Spinal cord (tissue), 10 donors: ENCODE measurements around the gene BPIFB3. TPM values are rescaled to one million over a fixed set of nuclear protein-coding genes. Genes with fewer than 3 reads are reported as not detected.
"Not testable (repeated sequence)": the region's sequence is repeated elsewhere in the genome, so short reads cannot be mapped to it uniquely, and the experiment has no call there.

Experiments
- DNase-seq, 6 donors: peaks; one replicate each; pipeline versions ENCODE4 v3.0.0 to v3.0.0-alpha.2; 2013 to 2015; ENCODE audit warnings: low spot score in 6 of 6, low read depth in 4 of 6
- H3K27ac ChIP-seq: one replicate; pipeline ENCODE4 v1.5.1; 2013; ENCODE audit warnings: low read depth, low read length, control low read depth
- H3K27me3 ChIP-seq: one replicate; pipeline ENCODE4 v1.6.1; 2013; ENCODE audit warnings: low read length; ENCODE audit not compliant: control insufficient read depth, insufficient read depth
- H3K36me3 ChIP-seq: one replicate; pipeline ENCODE4 v1.6.1; 2013; ENCODE audit warnings: low read length; ENCODE audit not compliant: control insufficient read depth, insufficient read depth
- H3K4me1 ChIP-seq: one replicate; pipeline ENCODE4 v1.6.1; 2013; ENCODE audit warnings: low read length; ENCODE audit not compliant: control insufficient read depth, insufficient read depth
- H3K4me3 ChIP-seq: one replicate; pipeline ENCODE4 v1.5.1; 2013; ENCODE audit warnings: low read depth, low read length, control low read depth
- H3K9me3 ChIP-seq: one replicate; pipeline ENCODE4 v1.6.1; 2013; ENCODE audit warnings: low read length; ENCODE audit not compliant: control insufficient read depth, insufficient read depth
- WGBS: methylation state at CpG from one replicate; pipeline ENCODE4 v1.1.5; 2013; ENCODE audit warnings: missing lambda C conversion rate; ENCODE audit not compliant: insufficient coverage; 5-methylcytosine and 5-hydroxymethylcytosine counted together
- polyA plus RNA-seq, 2 donors: library from polyadenylated mRNA; unstranded; fragments of 120-200 nt; gene quantifications; one replicate each; pipeline ENCODE4 v1.2.1, GENCODE V29; 2013; ENCODE audit not compliant: insufficient read length in 2 of 2
- total RNA-seq, 2 donors: library from RNA; depleted of rRNA in 1 of 2; stranded (reverse); fragments of 120-200 nt in 1 of 2; fragments of >200 nt in 1 of 2; gene quantifications; one replicate each; pipeline versions ENCODE4 v1.2.3 to v1.2.4, GENCODE V29; 2013 to 2014
- donor health status: healthy.

BPIFB3 gene
- total and polyA plus RNA-seq, 4 donors, result 0.17 TPM; not detected in 3

DNA sequence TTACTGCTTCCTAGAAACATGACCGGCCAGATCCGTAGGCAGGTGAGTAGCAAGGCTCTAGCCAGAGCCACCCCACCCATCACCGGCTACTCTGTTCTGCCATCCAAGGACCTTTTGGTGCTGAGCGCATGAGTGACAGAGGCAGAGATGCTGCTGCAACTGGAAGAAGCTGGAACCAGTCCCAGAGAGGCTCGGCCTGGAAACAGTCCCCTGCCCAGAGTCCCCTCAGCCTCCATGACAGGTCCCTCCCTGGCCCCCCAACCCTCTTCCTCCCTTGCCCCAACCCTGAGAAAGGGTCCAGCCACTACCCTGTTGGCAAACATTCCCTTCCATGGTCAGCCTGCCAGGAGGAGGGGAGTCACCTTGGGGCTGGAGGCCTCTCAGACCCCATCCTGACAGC lies 57.6 kb downstream of the BPIFB3 start:
- 92% methylated on average over 5 of the region's 5 CpGs for WGBS
- no peak overlapping the region for H3K27ac ChIP-seq
- H3K4me3 ChIP-seq, result no peak overlapping the region
- no peaks in the 10 kb centered on the region for H3K27me3 ChIP-seq
- no peaks in the 10 kb centered on the region for H3K9me3 ChIP-seq
- no peaks in the 10 kb centered on the region for H3K4me1 ChIP-seq
- no peak for DNase-seq
- no peaks in the 10 kb centered on the region for H3K36me3 ChIP-seq

- DNase-seq, result no peak
- WGBS, result 92% methylated on average over 1 of the region's 7 CpGs
- no peaks in the 10 kb centered on the region for H3K4me1 ChIP-seq
- H3K27me3 ChIP-seq, result no peaks in the 10 kb centered on the region
- H3K4me3 ChIP-seq, result no peak overlapping the region
- no peaks in the 10 kb centered on the region for H3K9me3 ChIP-seq
- H3K36me3 ChIP-seq, result no peaks in the 10 kb centered on the region
- no peak overlapping the region for H3K27ac ChIP-seq
Observed at GRCh38 chr20:33112547-33113386, 59.1 kb downstream of the BPIFB3 start.

DNA sequence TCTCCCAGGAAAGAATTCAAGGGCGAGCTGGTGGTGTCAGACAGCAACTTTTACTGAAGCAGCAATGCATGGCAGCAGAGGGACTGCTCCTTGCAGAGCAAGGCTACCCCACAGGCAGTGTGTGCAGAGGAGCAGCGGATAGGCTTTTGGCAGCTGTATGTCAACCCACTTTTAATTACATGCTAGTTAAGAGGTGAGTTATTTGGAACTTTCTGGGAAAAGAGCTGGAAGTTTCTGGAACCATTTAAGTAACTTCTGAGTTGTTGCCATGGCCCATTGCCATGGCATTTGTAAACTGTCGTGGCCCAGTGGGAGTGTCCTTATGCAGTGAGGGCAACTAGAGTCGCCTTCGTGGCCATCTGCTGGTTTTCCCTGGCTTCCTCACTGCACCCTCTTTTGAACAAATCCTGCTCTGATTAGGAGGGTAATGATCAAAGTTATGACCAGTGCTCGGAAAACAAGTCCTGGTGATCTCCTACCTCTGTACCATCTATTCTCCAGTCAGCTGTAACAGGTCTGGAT lies 59.7 kb downstream of the BPIFB3 start:
- Histone ChIP-seq H3K27me3 (no peaks in the 10 kb centered on the region), H3K36me3 (no peaks in the 10 kb centered on the region), H3K4me1 (no peaks in the 10 kb centered on the region), H3K27ac (no peak overlapping the region), H3K4me3 (no peak overlapping the region), H3K9me3 (no peaks in the 10 kb centered on the region)
- 77% methylated on average over 4 of the region's 6 CpGs for WGBS
- DNase-seq, result no peak

GRCh38 chr20:33115501-33115900 lies 61.8 kb downstream of the BPIFB3 start:
- H3K27ac ChIP-seq, DNase-seq, H3K4me1 ChIP-seq, H3K27me3 ChIP-seq, H3K36me3 ChIP-seq, H3K4me3 ChIP-seq, H3K9me3 ChIP-seq: not testable (repeated sequence)
- WGBS, result 96% methylated on average over 24 of the region's 34 CpGs

GRCh38 chr20:33119725-33120720 lies 66.3 kb downstream of the BPIFB3 start:
- H3K27me3 ChIP-seq, result no peaks in the 10 kb centered on the region
- no peaks in the 10 kb centered on the region for H3K36me3 ChIP-seq
- WGBS, result no CpG with 5 or more reads among the region's 3 CpGs
- H3K9me3 ChIP-seq, result no peaks in the 10 kb centered on the region
- no peak overlapping the region for H3K4me3 ChIP-seq
- no peak for DNase-seq
- no peaks in the 10 kb centered on the region for H3K4me1 ChIP-seq
- no peak overlapping the region for H3K27ac ChIP-seq

- DNase-seq, result no peak
- H3K27me3 ChIP-seq, result no peaks in the 10 kb centered on the region
- 92% methylated on average over 2 of the region's 3 CpGs for WGBS
- no peak overlapping the region for H3K27ac ChIP-seq
- no peaks in the 10 kb centered on the region for H3K9me3 ChIP-seq
- H3K36me3 ChIP-seq, result no peaks in the 10 kb centered on the region
- no peaks in the 10 kb centered on the region for H3K4me1 ChIP-seq
- no peak overlapping the region for H3K4me3 ChIP-seq
Observed at GRCh38 chr20:33120934-33121333, 67.2 kb downstream of the BPIFB3 start.

GRCh38 chr20:33122297-33122696 lies 68.6 kb downstream of the BPIFB3 start:
- not testable (repeated sequence) for DNase-seq, H3K36me3 ChIP-seq, H3K27ac ChIP-seq, H3K4me3 ChIP-seq, H3K9me3 ChIP-seq, H3K27me3 ChIP-seq, H3K4me1 ChIP-seq
- WGBS, result 64% methylated on average over 1 of the region's 1 CpG

Other genes starting within 250 kb of the BPIFB3 start
- gene MAPRE1, start 233.9 kb upstream of the BPIFB3 start, total RNA-seq, result 100 to 1,000 TPM in 1 of 2 donors, 10 to 100 TPM in 1; 99.1 to 123 TPM
- 100 to 1,000 TPM; 124 to 151 TPM for gene MAPRE1, start 233.9 kb upstream of the BPIFB3 start, polyA plus RNA-seq
- under 1 TPM; 0.10 to 0.22 TPM for gene EFCAB8, start 195.0 kb upstream of the BPIFB3 start, total RNA-seq
- under 1 TPM; 0.17 to 0.36 TPM for gene EFCAB8, start 195.0 kb upstream of the BPIFB3 start, polyA plus RNA-seq
- not detected for gene SUN5, start 49.5 kb upstream of the BPIFB3 start, total RNA-seq
- not detected for gene SUN5, start 49.5 kb upstream of the BPIFB3 start, polyA plus RNA-seq
- under 1 TPM in 1 of 2 donors, not detected in 1; 0.11 TPM for gene BPIFB2, start 46.2 kb upstream of the BPIFB3 start, total RNA-seq
- not detected for gene BPIFB2, start 46.2 kb upstream of the BPIFB3 start, polyA plus RNA-seq
- gene BPIFB6, start 22.3 kb upstream of the BPIFB3 start, total RNA-seq, result not detected
- gene BPIFB6, start 22.3 kb upstream of the BPIFB3 start, polyA plus RNA-seq, result not detected
- under 1 TPM in 1 of 2 donors, not detected in 1; 0.44 TPM for gene BPIFB4, start 25.7 kb downstream of the BPIFB3 start, total RNA-seq
- gene BPIFB4, start 25.7 kb downstream of the BPIFB3 start, polyA plus RNA-seq, result under 1 TPM; 0.24 to 0.32 TPM
- gene BPIFA2, start 114.3 kb downstream of the BPIFB3 start, total RNA-seq, result under 1 TPM in 1 of 2 donors, not detected in 1; 0.11 TPM
- gene BPIFA2, start 114.3 kb downstream of the BPIFB3 start, polyA plus RNA-seq, result under 1 TPM in 1 of 2 donors, not detected in 1; 0.15 TPM
- gene BPIFA3, start 163.4 kb downstream of the BPIFB3 start, total RNA-seq, result not detected
- gene BPIFA3, start 163.4 kb downstream of the BPIFB3 start, polyA plus RNA-seq, result not detected
- not detected for gene BPIFA1, start 182.1 kb downstream of the BPIFB3 start, total RNA-seq
- not detected for gene BPIFA1, start 182.1 kb downstream of the BPIFB3 start, polyA plus RNA-seq
- gene BPIFB1, start 229.3 kb downstream of the BPIFB3 start, total RNA-seq, result under 1 TPM in 1 of 2 donors, not detected in 1; 0.28 TPM
- under 1 TPM; 0.13 to 0.36 TPM for gene BPIFB1, start 229.3 kb downstream of the BPIFB3 start, polyA plus RNA-seq